HEK293 (cell line): ENCODE results near the gene IRF3.

Source experiments
- CTCF ChIA-PET: fragments of 350-600 bp; formaldehyde crosslinking; extraction: SDS; loops from one replicate; lab custom pipeline; 2021; ENCODE audit warnings: antibody characterized with exemption; lab: Yijun Ruan, JAX
- POLR2A ChIA-PET: fragments of 300-600 bp; formaldehyde crosslinking; extraction: SDS; loops from one replicate; lab custom pipeline; 2020; ENCODE audit warnings: antibody characterized with exemption, inconsistent platforms; lab: Yijun Ruan, JAX
- H3K27ac ChIP-seq: fragments of 200-500 bp; sonication (Bioruptor generic); 2 replicates; pipeline ENCODE4 v1.5.1; 2014; ENCODE audit warnings: low read depth, low read length, control low read depth, inconsistent platforms; ENCODE audit errors: extremely low read depth
- H3K36me3 ChIP-seq, 2 experiments: fragments of 200-500 bp in 1 of 2; sonication (Bioruptor generic) in 1 of 2; 1 replicate in 1 of 2; 2 replicates in 1 of 2; pipeline ENCODE4 v1.5.1; 2014 to 2017; ENCODE audit warnings: inconsistent platforms in 2 of 2, low read length in 2 of 2; ENCODE audit not compliant: control insufficient read depth in 2 of 2, insufficient read depth in 1 of 2
- H3K4me1 ChIP-seq: fragments of 200-500 bp; sonication (Bioruptor generic); 2 replicates; pipeline ENCODE4 v1.5.1; 2014; ENCODE audit warnings: mild to moderate bottlenecking, low read length, inconsistent platforms; ENCODE audit not compliant: control insufficient read depth, insufficient read depth
- H3K4me3 ChIP-seq: 2 replicates; pipeline ENCODE4 v1.5.1; 2011; ENCODE audit warnings: low read depth, mild to moderate bottlenecking, control low read depth, low read length, moderate library complexity
- H3K9me3 ChIP-seq: fragments of 200-500 bp; sonication (Bioruptor generic); 2 replicates; pipeline ENCODE4 v1.5.1; 2014; ENCODE audit warnings: low read depth, low read length, inconsistent platforms; ENCODE audit not compliant: control insufficient read depth, insufficient read depth
- TRIM28 ChIP-seq: IDR thresholded peaks from 2 replicates; pipeline ENCODE4 v1.6.1; 2011; ENCODE audit warnings: low read length, control low read depth, borderline replicate concordance
- ZBTB20 ChIP-seq: fragments of 450-650 bp; formaldehyde crosslinking; IDR thresholded peaks from 2 replicates; pipeline ENCODE4 v1.5.1; 2016; ENCODE audit warnings: missing biosample characterization, missing genetic modification characterization
- ZBTB7A ChIP-seq: fragments of 450-650 bp; formaldehyde crosslinking; IDR thresholded peaks from 2 replicates; pipeline ENCODE4 v1.5.1; 2016; ENCODE audit warnings: low read depth, missing biosample characterization, missing genetic modification characterization
- ZNF341 ChIP-seq: fragments of 450-650 bp; formaldehyde crosslinking; IDR thresholded peaks from 2 replicates; pipeline ENCODE4; 2016; ENCODE audit warnings: low read depth, missing biosample characterization, missing genetic modification characterization
- ZNF561 ChIP-seq: fragments of 450-650 bp; IDR thresholded peaks from 2 replicates; pipeline ENCODE4 v1.5.1; 2018; ENCODE audit warnings: missing biosample characterization, missing genetic modification characterization, borderline replicate concordance
- ZNF843 ChIP-seq: fragments of 450-650 bp; formaldehyde crosslinking; IDR thresholded peaks from 2 replicates; pipeline ENCODE4 v1.5.1; 2016; ENCODE audit warnings: missing biosample characterization, missing genetic modification characterization
- TF ChIP-seq, protein P1 (sequence below): fragments of 450-650 bp; formaldehyde crosslinking; IDR thresholded peaks from 2 replicates; pipeline ENCODE4 v1.5.1; 2016; ENCODE audit warnings: missing biosample characterization, missing genetic modification characterization
- TF ChIP-seq, protein P2 (sequence below): fragments of 450-650 bp; formaldehyde crosslinking; IDR thresholded peaks from 2 replicates; pipeline ENCODE4 v1.5.1; 2016; ENCODE audit warnings: missing biosample characterization, missing genetic modification characterization
- TF ChIP-seq, protein P3 (sequence below): fragments of 450-650 bp; formaldehyde crosslinking; IDR thresholded peaks from 2 replicates; pipeline ENCODE4 v1.5.1; 2016; ENCODE audit warnings: missing biosample characterization, missing genetic modification characterization
- TF ChIP-seq, protein P4 (sequence below): fragments of 450-650 bp; formaldehyde crosslinking; IDR thresholded peaks from 2 replicates; pipeline ENCODE4 v1.5.1; 2017; ENCODE audit warnings: missing biosample characterization, missing genetic modification characterization
- TF ChIP-seq, protein P5 (sequence below): fragments of 450-650 bp; formaldehyde crosslinking; IDR thresholded peaks from 2 replicates; pipeline ENCODE4 v1.5.1; 2016; ENCODE audit warnings: missing biosample characterization, missing genetic modification characterization

Gene IRF3

DNA sequence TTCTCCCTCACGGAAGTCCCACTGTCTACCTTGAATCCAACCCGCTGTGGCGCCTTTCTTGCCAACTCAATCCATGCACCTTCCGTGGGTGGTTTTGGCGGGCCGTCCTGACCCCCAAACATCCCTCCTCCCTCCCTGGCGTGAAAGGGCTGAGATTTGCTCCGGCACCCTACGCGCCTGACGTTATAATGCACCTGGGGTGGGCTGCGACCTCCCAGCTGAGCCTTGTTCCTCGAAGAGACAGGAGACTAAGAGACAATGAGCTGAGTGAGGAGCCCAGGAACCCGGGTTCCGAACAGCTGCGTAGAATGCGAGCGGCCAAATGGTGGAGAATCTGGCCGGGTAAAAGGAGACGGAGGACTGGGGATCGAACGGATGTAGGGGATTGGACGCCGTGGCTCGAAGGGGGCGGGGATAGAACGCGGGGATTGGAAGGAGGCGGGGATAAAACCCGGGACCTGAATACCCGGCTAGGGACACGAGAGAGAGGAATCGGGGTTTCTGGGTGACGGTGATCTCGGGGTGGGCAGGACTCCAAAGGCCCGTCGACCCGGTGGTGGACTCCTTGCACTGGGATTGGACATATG is 25.1 kb upstream of the IRF3 start, which contains the start of gene CPT1C (continued):
- TF ChIP-seq, protein P1, sequence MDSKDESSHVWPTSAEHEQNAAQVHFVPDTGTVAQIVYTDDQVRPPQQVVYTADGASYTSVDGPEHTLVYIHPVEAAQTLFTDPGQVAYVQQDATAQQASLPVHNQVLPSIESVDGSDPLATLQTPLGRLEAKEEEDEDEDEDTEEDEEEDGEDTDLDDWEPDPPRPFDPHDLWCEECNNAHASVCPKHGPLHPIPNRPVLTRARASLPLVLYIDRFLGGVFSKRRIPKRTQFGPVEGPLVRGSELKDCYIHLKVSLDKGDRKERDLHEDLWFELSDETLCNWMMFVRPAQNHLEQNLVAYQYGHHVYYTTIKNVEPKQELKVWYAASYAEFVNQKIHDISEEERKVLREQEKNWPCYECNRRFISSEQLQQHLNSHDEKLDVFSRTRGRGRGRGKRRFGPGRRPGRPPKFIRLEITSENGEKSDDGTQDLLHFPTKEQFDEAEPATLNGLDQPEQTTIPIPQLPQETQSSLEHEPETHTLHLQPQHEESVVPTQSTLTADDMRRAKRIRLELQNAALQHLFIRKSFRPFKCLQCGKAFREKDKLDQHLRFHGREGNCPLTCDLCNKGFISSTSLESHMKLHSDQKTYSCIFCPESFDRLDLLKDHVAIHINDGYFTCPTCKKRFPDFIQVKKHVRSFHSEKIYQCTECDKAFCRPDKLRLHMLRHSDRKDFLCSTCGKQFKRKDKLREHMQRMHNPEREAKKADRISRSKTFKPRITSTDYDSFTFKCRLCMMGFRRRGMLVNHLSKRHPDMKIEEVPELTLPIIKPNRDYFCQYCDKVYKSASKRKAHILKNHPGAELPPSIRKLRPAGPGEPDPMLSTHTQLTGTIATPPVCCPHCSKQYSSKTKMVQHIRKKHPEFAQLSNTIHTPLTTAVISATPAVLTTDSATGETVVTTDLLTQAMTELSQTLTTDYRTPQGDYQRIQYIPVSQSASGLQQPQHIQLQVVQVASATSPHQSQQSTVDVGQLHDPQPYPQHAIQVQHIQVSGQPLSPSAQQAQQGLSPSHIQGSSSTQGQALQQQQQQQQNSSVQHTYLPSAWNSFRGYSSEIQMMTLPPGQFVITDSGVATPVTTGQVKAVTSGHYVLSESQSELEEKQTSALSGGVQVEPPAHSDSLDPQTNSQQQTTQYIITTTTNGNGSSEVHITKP: peak; percentile 23; the same call in 1 of the 2 replicates
- TF ChIP-seq ZNF843 (tag by site-specific recombination) (no peak), ZNF561 (tag by site-specific recombination) (no peak), ZBTB20 (tag by site-specific recombination) (peak; percentile 96)
- TF ChIP-seq, protein P2, sequence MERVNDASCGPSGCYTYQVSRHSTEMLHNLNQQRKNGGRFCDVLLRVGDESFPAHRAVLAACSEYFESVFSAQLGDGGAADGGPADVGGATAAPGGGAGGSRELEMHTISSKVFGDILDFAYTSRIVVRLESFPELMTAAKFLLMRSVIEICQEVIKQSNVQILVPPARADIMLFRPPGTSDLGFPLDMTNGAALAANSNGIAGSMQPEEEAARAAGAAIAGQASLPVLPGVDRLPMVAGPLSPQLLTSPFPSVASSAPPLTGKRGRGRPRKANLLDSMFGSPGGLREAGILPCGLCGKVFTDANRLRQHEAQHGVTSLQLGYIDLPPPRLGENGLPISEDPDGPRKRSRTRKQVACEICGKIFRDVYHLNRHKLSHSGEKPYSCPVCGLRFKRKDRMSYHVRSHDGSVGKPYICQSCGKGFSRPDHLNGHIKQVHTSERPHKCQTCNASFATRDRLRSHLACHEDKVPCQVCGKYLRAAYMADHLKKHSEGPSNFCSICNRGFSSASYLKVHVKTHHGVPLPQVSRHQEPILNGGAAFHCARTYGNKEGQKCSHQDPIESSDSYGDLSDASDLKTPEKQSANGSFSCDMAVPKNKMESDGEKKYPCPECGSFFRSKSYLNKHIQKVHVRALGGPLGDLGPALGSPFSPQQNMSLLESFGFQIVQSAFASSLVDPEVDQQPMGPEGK (tag by site-specific recombination): peak; percentile 18; the same call in 1 of the 2 replicates
- TF ChIP-seq, all 188 proteins: peak for 11

DNA sequence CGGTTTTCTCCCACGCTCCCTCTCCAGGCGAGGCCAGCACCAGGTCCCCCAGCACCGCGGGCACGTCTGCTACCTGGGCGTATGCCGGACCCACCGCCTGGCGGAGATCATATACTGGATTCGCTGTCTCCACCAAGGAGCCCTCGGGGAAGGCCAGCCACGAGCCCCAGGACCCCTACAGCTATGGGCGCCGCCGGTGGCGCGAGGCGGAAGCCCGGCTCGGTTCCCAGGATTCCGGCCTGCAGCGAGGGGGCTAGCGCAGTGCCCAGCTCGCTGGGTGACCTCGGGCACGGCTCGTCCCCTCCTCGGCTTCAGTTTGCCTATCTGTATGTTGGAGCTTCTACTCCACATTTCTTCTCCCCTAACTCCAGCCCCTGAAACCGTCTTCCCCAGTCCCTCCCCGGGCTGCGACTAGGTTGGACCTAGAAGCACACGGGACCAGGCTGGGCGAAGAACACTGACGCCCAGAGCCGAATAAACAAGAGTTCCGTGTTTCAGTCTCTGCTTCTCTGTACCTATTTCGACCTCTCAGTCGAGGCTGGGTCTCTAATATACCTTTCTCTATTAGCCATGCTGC is 24.5 kb upstream of the IRF3 start:
- ChIA-PET POLR2A (interaction anchor here (1.2 to 1.4 kb wide), 2 partner anchors 14 to 76 kb away, joined by 3 to 7 read pairs; partner anchors contain the start of gene AP2A1), CTCF (interaction anchor here (0.6 to 1.1 kb wide), 3 partner anchors 9 to 27 kb away, joined by 3 to 6 read pairs (median 3); no protein-coding TSS in a partner anchor)
- no peak overlapping the region for H3K4me3 ChIP-seq
- no peaks in the 10 kb centered on the region for H3K9me3 ChIP-seq
- TF ChIP-seq ZBTB7A (no peak), TRIM28 (no peak), ZNF341 (tag by site-specific recombination) (no peak)
- TF ChIP-seq, protein P3, sequence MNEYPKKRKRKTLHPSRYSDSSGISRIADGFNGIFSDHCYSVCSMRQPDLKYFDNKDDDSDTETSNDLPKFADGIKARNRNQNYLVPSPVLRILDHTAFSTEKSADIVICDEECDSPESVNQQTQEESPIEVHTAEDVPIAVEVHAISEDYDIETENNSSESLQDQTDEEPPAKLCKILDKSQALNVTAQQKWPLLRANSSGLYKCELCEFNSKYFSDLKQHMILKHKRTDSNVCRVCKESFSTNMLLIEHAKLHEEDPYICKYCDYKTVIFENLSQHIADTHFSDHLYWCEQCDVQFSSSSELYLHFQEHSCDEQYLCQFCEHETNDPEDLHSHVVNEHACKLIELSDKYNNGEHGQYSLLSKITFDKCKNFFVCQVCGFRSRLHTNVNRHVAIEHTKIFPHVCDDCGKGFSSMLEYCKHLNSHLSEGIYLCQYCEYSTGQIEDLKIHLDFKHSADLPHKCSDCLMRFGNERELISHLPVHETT (tag by site-specific recombination): no peak
- TF ChIP-seq, protein P4, sequence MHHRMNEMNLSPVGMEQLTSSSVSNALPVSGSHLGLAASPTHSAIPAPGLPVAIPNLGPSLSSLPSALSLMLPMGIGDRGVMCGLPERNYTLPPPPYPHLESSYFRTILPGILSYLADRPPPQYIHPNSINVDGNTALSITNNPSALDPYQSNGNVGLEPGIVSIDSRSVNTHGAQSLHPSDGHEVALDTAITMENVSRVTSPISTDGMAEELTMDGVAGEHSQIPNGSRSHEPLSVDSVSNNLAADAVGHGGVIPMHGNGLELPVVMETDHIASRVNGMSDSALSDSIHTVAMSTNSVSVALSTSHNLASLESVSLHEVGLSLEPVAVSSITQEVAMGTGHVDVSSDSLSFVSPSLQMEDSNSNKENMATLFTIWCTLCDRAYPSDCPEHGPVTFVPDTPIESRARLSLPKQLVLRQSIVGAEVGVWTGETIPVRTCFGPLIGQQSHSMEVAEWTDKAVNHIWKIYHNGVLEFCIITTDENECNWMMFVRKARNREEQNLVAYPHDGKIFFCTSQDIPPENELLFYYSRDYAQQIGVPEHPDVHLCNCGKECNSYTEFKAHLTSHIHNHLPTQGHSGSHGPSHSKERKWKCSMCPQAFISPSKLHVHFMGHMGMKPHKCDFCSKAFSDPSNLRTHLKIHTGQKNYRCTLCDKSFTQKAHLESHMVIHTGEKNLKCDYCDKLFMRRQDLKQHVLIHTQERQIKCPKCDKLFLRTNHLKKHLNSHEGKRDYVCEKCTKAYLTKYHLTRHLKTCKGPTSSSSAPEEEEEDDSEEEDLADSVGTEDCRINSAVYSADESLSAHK (tag by site-specific recombination): peak; percentile 42; the same call in 1 of the 2 replicates
- TF ChIP-seq, protein P5, sequence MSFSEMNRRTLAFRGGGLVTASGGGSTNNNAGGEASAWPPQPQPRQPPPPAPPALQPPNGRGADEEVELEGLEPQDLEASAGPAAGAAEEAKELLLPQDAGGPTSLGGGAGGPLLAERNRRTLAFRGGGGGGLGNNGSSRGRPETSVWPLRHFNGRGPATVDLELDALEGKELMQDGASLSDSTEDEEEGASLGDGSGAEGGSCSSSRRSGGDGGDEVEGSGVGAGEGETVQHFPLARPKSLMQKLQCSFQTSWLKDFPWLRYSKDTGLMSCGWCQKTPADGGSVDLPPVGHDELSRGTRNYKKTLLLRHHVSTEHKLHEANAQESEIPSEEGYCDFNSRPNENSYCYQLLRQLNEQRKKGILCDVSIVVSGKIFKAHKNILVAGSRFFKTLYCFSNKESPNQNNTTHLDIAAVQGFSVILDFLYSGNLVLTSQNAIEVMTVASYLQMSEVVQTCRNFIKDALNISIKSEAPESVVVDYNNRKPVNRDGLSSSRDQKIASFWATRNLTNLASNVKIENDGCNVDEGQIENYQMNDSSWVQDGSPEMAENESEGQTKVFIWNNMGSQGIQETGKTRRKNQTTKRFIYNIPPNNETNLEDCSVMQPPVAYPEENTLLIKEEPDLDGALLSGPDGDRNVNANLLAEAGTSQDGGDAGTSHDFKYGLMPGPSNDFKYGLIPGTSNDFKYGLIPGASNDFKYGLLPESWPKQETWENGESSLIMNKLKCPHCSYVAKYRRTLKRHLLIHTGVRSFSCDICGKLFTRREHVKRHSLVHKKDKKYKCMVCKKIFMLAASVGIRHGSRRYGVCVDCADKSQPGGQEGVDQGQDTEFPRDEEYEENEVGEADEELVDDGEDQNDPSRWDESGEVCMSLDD (tag by site-specific recombination): no peak
- H3K36me3 ChIP-seq: peaks cover 5 to 36% of the 10 kb centered on the region in 2 experiments
- peaks cover 8% of the 10 kb centered on the region for H3K4me1 ChIP-seq
- H3K27ac ChIP-seq: no peak overlapping the region; the same call in 1 of the 2 replicates
